ENCODE results near the gene CASP8. TPM values are rescaled to one million over a fixed set of nuclear protein-coding genes. Genes with fewer than 3 reads are reported as not detected.

Gene CASP8
- total and polyA plus RNA-seq, 2 of the 8 experiments (the other 6 are each of a cell fraction or from before 2014, with no cell fraction given): 2.3 to 3.6 TPM

GRCh38 chr2:201215963-201216362, 44.4 kb upstream of the CASP8 start (continued):
- TF ChIP-seq PHF8 (conservative IDR thresholded peaks at IDR 0.05; ENCODE audit: low read depth, low read length): no peak
